SJCRH30 (cell line): Measurements from ENCODE around the gene FDX2. TPM values are rescaled to one million over a fixed set of nuclear protein-coding genes. Genes with fewer than 3 reads are reported as not detected.

Experiments
- DNase-seq, 2 experiments: peaks; one replicate each; pipeline ENCODE4 v3.0.0-alpha.2; 2015 to 2020
- H3K27ac ChIP-seq: fragments of 250-450 bp; sonication (Bioruptor Pico); 2 replicates; pipeline ENCODE4 v1.5.1; 2020; ENCODE audit warnings: mild to moderate bottlenecking, moderate library complexity
- H3K27me3 ChIP-seq: fragments of 250-450 bp; sonication (Bioruptor Pico); 2 replicates; pipeline ENCODE4 v1.5.1; 2020; ENCODE audit warnings: mild to moderate bottlenecking, moderate library complexity
- H3K36me3 ChIP-seq: fragments of 250-450 bp; sonication (Bioruptor Pico); 2 replicates; pipeline ENCODE4 v1.5.1; 2020; ENCODE audit warnings: mild to moderate bottlenecking, moderate library complexity
- H3K4me1 ChIP-seq: fragments of 250-450 bp; sonication (Bioruptor Pico); 2 replicates; pipeline ENCODE4 v1.5.1; 2020; ENCODE audit warnings: mild to moderate bottlenecking, moderate library complexity
- H3K4me3 ChIP-seq: fragments of 250-450 bp; sonication (Bioruptor Pico); 2 replicates; pipeline ENCODE4 v1.5.1; 2020; ENCODE audit warnings: mild to moderate bottlenecking, moderate library complexity
- H3K9me3 ChIP-seq: fragments of 250-450 bp; sonication (Bioruptor Pico); replicated peaks from 2 replicates; pipeline ENCODE4 v1.5.1; 2020; ENCODE audit warnings: mild to moderate bottlenecking, moderate library complexity
- total RNA-seq: library from RNA; depleted of rRNA; stranded (reverse); fragments of >200 nt; shearing (Covaris generic); gene quantifications from 2 replicates; pipeline ENCODE4 v1.2.3, GENCODE V29; 2014; rRNA removed

FDX2 gene
- total RNA-seq, 1 experiment from 2014 or later = 11.5 TPM

- Histone ChIP-seq H3K27ac (no peak overlapping the region), H3K36me3 (no peaks in the 10 kb centered on the region), H3K9me3 (no peaks in the 10 kb centered on the region), H3K4me3 (no peak overlapping the region), H3K4me1 (no peaks in the 10 kb centered on the region), H3K27me3 (no peaks in the 10 kb centered on the region)
- peak; percentile 69 to 77 for DNase-seq
These were observed 46.3 kb downstream of the FDX2 start for GRCh38 chr19:10269333-10270179.

GRCh38 chr19:10268071-10268470 lies 47.7 kb downstream of the FDX2 start:
- Histone ChIP-seq H3K27ac (no peak overlapping the region), H3K9me3 (no peaks in the 10 kb centered on the region), H3K27me3 (no peaks in the 10 kb centered on the region), H3K4me1 (no peaks in the 10 kb centered on the region), H3K4me3 (no peak overlapping the region), H3K36me3 (no peaks in the 10 kb centered on the region)
- DNase-seq = no peak

GRCh38 chr19:10266706-10267105 lies 49.1 kb downstream of the FDX2 start:
- Histone ChIP-seq H3K4me3 (no peak overlapping the region), H3K9me3 (no peaks in the 10 kb centered on the region), H3K36me3 (no peaks in the 10 kb centered on the region), H3K27me3 (no peaks in the 10 kb centered on the region), H3K27ac (no peak overlapping the region), H3K4me1 (no peaks in the 10 kb centered on the region)
- no peak for DNase-seq

- Histone ChIP-seq H3K27ac (no peak overlapping the region), H3K36me3 (no peaks in the 10 kb centered on the region), H3K27me3 (no peaks in the 10 kb centered on the region), H3K4me3 (no peak overlapping the region), H3K9me3 (no peaks in the 10 kb centered on the region), H3K4me1 (no peaks in the 10 kb centered on the region)
- DNase-seq = no peak
These were observed 53.0 kb downstream of the FDX2 start for GRCh38 chr19:10262771-10263170.

GRCh38 chr19:10260141-10260584 lies 55.7 kb downstream of the FDX2 start:
- Histone ChIP-seq H3K9me3 (no peaks in the 10 kb centered on the region), H3K27ac (no peak overlapping the region), H3K4me1 (no peaks in the 10 kb centered on the region), H3K36me3 (peaks cover 9% of the 10 kb centered on the region), H3K4me3 (no peak overlapping the region), H3K27me3 (no peaks in the 10 kb centered on the region)
- no peak for DNase-seq

Other genes starting within 250 kb of the FDX2 start
- 0.08 TPM in 1 of 2 replicates, not detected in the other for gene SHFL, start 229.7 kb downstream of the FDX2 start, total RNA-seq
- 0.10 TPM in 1 of 2 replicates, not detected in the other for gene ANGPTL6, start 213.3 kb downstream of the FDX2 start, total RNA-seq
- gene PPAN, start 209.7 kb downstream of the FDX2 start, total RNA-seq = 44.7 and 47.0 TPM in 2 replicates
- 10.7 and 10.8 TPM in 2 replicates for gene P2RY11, start 204.3 kb downstream of the FDX2 start, total RNA-seq
- gene EIF3G, start 196.1 kb downstream of the FDX2 start, total RNA-seq = 179 and 186 TPM in 2 replicates
- 122 and 151 TPM in 2 replicates for gene DNMT1, start 121.1 kb downstream of the FDX2 start, total RNA-seq
- gene S1PR2, start 84.7 kb downstream of the FDX2 start, total RNA-seq = 7.4 and 7.5 TPM in 2 replicates
- gene MRPL4, start 63.8 kb downstream of the FDX2 start, total RNA-seq = 53.7 and 54.8 TPM in 2 replicates
- 0.85 and 0.86 TPM in 2 replicates for gene ICAM1, start 44.9 kb downstream of the FDX2 start, total RNA-seq
- 1.7 and 2.8 TPM in 2 replicates for gene ICAM4, start 29.1 kb downstream of the FDX2 start, total RNA-seq
- 0.22 and 0.28 TPM in 2 replicates for gene ICAM5, start 26.1 kb downstream of the FDX2 start, total RNA-seq
- 0.89 and 2.1 TPM in 2 replicates for gene ZGLP1, start 6.2 kb downstream of the FDX2 start, total RNA-seq
- gene RAVER1, start 17.5 kb upstream of the FDX2 start, total RNA-seq = 20.1 and 21.3 TPM in 2 replicates
- gene ICAM3, start 23.6 kb upstream of the FDX2 start, total RNA-seq = 2.1 and 2.8 TPM in 2 replicates
- gene TYK2, start 64.6 kb upstream of the FDX2 start, total RNA-seq = 45.8 and 56.1 TPM in 2 replicates
- gene CDC37, start 87.5 kb upstream of the FDX2 start, total RNA-seq = 118 and 130 TPM in 2 replicates
- gene PDE4A, start 104.5 kb upstream of the FDX2 start, total RNA-seq = 3.7 and 4.2 TPM in 2 replicates
- 45.3 and 50.5 TPM in 2 replicates for gene KEAP1, start 187.3 kb upstream of the FDX2 start, total RNA-seq
- gene S1PR5, start 201.4 kb upstream of the FDX2 start, total RNA-seq = 2.4 and 2.6 TPM in 2 replicates
- gene ATG4D, start 227.9 kb upstream of the FDX2 start, total RNA-seq = 25.5 and 26.4 TPM in 2 replicates
- 20.0 and 25.5 TPM in 2 replicates for gene KRI1, start 250.0 kb upstream of the FDX2 start, total RNA-seq